SKM-1 treated with dmso at 0.1 percent for 144 hours (cell line): Measurements from ENCODE around the gene ANO10.
"Not testable (repeated sequence)": the region's sequence is repeated elsewhere in the genome, so short reads cannot be mapped to it uniquely, and the experiment has no call there.

Experiments
- DNase-seq: peaks from one replicate; lab custom pipeline; 2025; ENCODE audit not compliant: unreplicated experiment; lab: John Stamatoyannopoulos, UW

Gene ANO10

DNA sequence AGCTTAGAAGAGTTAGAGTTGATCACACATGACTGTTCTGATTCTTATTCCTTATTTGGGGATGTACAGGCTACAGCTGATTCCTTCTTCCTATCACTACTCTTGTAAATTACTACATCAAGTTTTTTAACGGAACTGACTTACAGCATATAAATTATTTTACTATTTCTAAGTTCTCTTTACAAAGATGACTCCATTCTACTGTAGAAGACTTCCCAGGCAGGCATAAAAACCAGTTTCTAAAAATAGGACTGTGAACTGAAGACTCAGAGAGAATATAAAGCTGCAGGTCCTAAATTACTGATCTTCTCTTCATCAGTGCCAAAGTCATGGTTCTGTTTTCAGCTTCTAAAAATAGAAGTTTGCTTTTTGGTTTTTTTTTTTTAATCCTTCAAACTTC lies 38.9 kb downstream of the ANO10 start:
- no peak for DNase-seq

DNA sequence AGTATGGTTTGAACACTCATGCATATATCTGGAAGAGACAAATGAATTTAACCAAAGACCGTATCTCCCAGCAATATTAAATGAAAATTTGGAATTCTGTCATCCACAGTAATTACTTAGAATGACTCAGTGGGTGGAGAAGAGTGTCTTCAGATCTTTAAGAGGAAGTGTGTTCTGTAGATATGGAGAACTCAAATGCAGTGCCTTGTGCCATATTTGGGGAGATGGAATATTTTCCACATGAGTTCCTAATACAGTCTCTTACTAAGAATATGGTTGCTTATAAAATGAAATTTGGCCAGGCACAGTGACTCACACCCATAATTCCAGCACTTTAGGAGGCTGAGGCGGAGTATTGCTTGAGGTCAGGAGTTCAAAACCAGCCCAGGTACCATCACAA lies 40.5 kb downstream of the ANO10 start:
- DNase-seq = no peak

DNA sequence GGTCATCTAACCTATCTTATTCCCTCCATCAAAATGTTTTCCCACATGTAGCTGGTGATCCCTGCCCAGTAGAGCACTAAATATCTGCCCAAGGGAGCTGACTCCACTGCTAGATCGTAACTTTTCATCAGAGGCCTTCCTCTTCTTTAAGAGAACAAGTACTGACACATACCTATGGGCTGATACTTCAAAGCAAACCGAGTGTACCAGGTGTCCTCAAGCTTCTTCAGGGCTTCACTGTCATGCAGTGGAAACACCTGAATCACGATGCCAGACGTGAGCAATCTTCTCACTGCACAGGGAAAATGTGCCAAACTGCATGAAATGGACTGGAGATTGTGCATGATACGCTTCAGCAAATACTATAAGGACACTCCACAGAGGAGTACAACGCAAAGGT lies 41.6 kb downstream of the ANO10 start:
- no peak for DNase-seq

DNA sequence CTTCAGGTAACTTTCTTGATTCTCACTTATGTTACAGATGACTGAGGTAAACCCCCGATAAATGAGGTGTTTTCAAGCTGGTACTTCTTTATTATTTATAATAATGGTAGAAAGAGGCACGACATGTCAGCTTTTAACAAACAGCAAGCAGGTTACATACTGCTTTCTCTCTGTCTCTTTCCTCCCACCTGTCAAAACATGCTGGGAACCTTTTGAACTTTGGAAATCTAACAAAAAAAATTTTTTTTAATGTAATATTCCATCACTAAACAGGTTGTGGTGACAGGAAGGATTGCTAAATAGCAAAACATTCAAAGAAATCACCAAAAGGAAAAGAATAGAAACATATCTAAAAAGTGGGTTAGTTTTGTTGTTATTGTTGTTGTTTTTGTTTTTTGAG lies 48.2 kb downstream of the ANO10 start:
- DNase-seq = no peak

DNA sequence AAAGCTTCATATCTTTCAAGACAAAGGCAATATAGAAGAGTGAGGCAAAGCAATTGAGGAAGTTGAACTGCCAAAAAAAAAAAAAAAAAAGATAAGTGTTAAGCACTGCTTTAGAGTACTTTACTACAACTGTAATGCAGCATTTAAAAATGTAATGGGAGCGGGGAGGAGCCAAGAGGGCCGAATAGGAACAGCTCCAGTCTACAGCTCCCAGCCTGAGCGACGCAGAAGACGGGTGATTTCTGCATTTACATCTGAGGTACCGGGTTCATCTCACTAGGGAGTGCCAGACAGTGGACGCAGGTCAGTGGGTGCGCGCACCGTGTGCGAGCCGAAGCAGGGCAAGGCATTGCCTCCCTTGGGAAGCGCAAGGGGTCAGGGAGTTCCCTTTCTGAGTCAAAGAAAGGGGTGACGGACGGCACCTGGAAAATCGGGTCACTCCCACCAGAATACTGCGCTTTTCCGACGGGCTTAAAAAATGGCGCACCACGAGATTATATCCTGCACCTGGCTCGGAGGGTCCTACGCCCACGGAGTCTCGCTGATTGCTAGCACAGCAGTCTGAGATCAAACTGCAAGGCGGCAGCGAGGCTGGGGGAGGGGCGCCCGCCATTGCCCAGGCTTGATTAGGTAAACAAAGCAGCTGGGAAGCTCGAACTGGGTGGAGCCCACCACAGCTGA lies 56.0 kb downstream of the ANO10 start:
- not testable (repeated sequence) for DNase-seq

DNA sequence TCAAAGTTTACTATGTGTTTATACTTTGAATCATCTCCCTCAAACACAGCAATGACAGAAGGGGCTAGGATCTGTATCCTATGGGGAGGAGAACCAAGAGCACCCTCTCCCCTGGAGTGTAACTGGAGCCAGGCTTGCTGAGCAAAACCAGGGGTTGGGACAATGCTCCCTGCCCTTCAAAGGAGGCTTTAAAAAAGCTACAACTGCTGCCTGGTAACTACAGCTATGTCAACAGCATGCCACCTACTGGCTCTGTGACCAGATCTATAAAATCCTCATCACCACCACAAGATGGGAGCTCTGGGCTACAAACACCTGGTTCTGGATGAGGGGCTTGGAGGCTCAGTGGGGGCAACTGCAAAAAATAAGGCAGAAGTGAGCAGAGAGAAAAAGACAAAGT lies 61.9 kb downstream of the ANO10 start:
- DNase-seq = no peak

DNA sequence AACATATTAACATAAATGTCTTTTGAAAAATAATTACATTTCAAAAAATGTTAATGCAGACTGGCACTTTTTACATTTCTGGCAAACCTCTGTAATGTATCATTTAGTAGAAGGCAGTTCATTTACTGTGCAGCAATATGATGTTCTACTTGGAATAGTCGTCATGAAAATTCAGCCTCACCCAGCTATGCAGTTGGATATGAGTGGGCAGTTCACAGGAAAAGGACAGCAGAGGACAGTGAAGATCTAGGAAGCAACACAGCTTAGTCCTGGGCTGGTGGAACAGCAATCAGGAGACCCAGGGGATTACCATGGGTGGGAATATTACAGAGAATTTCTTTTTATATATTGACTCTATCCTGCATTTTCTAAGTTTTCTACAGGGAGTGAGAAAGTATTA lies 63.6 kb downstream of the ANO10 start:
- no peak for DNase-seq

DNA sequence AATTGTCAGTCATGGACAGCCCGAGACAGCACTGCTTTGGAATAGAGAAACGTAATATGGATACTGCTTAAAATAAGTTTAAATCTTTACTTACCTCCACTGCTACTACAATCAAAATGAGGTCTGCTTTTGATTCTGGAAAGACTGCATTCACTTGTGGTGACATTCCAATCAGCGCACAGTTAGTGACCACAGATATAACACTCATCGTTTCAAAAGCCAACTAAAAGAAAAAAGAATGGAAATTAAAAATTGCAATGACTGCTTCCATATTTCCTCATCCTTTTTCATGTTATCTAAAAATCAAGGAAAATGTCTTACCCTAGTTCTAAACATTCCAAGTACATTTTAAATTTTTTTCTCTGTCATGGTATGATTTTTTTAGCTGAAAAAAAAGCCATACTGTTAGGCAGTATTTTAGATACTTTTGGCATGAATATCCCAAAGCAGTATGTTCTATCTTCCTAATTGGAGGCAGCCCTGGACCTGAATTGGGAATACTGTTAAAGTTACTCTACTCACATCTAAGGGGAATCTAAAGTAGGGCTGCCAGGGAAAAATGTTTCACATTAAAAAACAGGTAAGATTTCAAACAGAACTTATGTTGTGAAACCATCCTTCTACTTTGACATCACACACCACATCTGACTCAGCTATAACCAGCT lies 72.1 kb downstream of the ANO10 start:
- no peak for DNase-seq

DNA sequence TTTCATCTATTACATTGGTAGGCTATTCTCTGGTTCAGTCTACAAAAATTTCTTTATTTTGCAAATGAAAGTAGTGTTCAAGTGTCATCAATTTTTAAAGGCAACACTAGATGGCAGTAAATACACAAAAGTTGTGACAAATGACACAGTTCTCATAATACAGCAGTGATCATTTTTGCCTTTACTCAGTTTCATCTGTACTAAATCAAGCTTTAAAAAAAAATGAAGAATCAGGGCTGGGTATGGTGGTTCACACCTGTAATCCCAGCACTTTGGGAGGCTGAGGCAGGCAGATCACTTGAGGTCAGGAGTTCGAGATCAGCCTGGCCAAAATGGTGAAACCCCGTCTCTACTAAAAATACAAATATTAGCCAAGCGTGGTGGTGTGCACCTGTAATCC lies 77.5 kb downstream of the ANO10 start:
- DNase-seq = peak; percentile 60

DNA sequence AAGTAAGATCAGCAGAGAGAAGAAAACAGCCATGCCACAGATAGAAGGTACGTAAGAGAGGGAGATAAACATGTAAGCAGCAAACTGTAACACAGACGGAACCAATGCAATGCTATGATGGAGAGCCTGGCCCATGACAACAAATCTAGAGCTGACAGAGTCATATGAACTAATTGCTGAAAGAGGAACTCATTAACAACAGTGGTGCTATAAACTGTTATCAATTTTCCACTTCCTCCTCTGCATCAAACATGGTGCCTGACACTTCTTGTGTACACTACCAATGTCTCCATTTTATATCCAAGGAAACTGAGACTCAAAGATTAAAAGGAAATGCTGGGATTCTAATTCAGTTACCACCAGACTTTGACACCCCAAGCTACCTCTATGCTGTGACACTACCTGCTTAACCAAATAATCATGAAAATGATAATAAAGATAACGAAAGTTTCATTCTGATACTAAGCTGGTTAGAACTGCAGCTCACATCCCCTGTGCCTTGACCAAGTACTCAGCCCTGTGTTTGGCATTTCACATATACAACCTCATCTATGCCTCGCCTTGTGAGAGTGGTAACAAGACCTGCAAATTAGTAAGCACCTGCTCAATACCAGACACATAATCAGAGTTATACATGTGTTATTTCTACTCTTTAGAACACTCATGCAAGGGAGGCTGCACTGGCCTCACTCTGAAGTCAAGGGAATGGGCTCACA lies 79.3 kb downstream of the ANO10 start:
- DNase-seq = no peak

DNA sequence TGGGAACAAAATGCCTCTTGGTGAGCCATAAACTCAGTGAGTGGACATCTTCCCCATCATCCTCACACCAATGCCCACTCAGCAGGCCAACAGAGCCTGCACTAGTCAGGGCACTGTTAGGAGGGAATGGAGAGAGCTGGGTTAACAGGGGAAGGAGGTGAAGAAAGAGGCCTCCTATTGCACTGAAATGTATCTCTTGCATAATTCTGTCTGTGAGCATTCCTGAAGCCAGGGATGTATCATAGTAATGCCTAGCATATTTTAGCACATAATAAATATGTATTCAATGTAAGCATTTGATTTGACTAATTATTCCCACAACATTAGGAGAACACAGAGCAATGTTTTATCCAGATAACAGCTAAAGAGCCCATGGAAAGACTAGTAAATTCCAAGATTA lies 81.2 kb downstream of the ANO10 start:
- no peak for DNase-seq

DNA sequence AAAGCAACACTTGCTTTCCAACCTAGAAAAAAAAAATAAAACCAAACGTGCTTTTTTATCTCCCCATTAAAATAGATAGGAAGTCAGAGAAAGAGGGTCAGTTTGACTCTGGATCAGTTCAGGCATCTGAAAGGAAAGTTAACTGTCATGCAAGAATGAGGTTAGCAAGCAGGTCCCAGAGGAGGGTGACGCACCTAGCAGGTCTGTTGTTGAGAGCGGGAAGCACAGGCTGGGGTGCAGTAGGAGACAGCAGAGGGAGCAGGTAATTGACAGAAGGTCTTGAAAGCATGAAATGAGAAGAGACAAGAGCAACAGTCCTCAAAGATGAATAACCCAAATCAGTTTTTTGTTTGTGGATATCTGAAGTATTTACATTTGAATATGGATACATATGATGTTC lies 82.5 kb downstream of the ANO10 start:
- no peak for DNase-seq

DNA sequence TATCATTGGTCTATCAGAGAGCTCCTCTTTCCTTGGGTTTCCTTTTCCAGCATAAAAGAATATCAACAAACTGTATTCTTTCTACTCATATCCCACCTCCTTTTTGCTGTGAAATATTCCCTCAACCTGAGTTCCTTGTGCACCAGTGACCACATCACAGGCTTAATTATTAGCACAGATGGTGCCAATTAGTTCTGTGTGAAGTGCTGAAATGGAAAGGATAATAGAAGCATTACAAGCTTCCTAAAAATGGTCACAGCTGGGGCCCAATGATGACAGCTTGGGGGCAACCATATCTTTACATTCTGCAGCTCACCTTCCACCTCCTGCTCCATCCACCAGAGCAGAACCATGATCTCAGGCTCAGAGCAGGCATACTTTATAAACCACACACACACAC lies 84.6 kb downstream of the ANO10 start:
- no peak for DNase-seq

DNA sequence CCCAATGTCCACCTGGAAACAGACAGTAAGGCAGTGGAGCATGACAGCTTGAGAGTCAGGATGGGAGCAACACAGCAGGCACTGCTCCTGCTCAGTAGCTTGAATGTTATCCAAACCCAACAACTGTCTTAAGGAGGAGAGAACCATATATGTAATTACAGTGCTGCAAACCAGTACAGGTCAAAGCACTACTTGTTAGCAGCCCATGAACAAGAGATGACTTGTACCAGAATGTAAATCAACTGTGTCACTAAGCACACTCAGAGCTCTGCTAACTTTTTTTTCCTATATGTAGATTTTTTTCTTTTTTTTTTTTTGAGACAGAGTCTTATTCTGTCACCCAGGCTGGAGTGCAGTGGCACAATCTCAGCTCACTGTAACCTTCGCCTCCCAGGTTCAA lies 87.1 kb downstream of the ANO10 start:
- DNase-seq = no peak

DNA sequence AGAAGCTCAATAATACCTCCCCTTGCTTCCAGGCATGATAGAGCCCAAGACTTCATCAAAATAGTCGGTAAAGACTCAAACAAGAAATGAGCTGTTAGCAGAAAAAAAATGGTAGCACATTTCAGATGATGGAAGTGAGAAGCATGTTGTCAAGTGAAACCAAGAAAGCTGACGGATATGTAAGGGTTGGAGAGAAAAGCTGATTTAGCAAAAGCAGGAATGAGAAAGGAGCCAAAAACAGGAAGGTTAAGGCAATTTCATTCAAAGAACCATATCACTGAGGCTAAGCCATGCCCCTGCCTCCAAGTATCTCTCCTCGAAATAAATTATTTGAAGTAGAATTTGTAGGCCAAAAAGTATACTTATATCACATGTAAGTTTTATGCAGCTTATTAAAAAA lies 88.8 kb downstream of the ANO10 start:
- DNase-seq = no peak

DNA sequence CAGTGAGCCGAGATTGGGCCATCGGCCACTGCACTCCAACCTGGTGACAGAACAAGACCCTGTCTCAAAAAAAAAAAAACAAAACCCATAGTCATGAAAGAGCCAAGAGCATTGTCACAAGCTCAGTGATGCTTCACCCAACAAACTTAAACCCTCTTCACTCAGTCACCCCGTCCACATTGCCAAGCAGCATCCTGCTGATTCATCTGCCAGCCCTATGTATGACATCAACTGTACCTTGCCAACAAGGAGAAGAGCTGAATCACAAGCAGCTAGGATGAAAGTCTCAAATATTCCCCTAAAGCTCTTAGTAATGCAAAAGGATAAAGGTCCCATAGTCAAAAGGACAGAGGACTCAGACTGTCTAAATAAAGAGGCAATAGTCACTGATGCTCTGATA lies 90.0 kb downstream of the ANO10 start:
- no peak for DNase-seq

DNA sequence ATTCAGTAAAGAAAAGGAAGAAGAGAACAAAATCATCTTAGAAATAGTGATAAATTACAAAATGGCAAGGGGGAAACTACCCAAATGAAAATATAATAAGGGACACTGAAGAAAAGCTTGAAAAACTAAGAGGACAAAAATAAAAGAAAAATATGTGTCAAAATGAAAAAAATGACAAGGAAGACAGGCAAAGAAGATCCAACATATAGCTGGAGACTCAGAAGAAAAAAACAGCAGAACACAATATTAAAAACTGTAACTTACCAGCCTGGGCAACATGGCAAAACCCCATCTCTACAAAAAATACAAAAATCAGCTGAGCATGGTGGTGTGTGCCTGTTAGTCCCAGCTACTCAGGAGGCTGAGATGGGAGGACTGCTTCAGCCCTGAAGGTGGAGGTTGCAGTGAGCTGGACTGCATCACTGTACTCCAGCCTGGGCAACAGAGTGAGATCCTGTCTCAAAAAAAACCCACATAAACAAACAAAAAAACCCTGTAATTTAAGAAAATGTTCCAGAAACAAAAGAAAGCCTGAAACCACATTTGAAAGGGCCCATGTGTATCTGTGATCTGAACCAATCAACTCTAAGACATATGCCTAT lies 93.2 kb downstream of the ANO10 start:
- no peak for DNase-seq

DNA sequence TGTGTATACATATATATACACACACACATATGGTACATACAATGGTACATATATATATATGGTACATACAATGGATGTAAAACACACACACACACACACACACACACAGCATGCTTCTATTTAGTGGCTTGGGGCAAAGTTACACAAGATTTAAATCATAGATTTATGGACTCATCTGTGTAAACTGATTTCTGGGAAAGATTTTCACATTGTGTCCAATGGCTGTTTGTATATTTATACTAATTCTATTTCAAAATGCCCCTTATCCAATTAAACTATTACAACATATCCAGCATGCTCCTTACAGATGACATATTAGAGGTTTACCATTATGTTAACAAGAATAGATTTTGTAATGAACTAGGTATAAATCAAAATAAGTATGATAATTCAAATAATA lies 94.9 kb downstream of the ANO10 start:
- no peak for DNase-seq

DNA sequence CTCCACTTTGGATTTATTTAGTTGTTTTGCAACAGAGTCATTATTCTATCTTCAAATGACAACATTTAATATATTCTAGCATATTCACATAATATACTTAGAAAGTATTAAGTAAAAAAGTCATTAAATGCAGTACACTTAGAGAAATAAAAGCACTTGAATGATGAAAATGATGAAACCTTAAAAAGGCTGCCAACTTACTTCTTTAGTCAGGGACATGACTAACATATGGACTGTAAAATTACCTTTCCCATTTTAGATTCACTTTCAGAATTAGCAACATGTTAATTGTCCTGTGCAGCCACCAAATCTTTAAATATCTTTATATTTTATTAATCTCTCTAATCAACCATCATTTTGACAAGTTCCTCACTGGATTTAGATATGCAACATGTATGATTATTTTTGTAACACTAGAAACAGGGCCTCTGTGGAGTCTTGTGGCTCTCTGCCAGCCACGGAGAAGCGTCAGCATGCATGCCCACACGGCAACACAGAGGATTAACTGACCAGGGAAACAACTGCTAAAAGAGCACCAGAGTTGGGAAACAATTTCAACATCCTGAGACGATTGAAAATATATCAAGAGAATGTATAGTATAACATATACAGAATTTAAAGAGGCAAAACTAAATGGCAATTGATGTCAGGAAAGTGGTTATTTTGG lies 95.7 kb downstream of the ANO10 start:
- no peak for DNase-seq

DNA sequence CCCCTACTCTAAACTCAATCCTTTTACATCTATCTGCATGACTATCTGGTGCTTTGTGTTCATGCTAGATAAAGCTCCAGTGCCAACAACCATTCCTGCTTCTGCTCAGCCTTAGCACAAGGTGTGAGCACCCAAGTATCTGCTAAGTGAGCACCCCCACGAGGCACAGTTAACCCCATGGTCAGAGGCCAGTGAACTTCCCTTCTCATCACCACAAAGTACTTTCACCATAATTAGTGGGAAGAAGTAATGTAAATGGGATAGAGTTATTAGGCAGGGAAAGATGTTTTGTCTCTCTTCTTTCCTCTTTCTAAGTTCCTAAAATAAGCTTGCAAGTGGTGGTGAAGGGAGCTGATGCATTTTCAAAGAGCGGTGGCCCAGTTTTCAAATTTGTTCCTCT lies 96.4 kb downstream of the ANO10 start:
- no peak for DNase-seq

DNA sequence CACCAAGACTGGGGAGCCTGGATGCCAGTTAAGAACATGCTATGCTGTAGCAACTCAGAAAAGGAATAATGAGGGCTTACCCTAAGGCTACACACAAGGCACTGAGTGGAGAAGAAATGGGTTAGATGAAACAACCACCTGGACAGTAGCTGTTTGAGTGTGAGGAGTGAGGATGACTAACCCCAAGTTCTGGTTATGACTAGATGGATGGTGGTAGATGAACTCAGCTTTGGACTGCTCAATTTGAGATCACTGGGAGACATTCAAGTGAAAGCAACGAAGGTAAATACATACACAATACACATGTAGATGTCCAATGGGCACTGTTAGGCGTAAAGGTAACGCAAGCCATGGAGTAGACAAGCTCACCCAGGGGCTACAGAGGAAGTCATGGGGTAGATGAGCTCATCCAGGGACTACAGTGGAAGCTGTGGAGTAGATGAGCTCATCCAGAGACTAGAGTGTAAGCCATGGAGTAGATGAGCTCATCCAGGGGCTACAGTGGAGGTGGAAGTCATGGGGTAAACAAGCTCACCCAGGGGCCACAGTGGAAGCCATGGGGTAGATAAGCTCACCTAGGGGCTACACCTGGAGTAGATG lies 98.3 kb downstream of the ANO10 start:
- no peak for DNase-seq
